ENCODE results near the gene PRKCQ. TPM values are rescaled to one million over a fixed set of nuclear protein-coding genes. Genes with fewer than 3 reads are reported as not detected.

Gene PRKCQ
- polyA plus RNA-seq, 1 donor (not counting 4 experiments of a cell fraction or from before 2014, with no cell fraction given): 7.5 TPM

DNA sequence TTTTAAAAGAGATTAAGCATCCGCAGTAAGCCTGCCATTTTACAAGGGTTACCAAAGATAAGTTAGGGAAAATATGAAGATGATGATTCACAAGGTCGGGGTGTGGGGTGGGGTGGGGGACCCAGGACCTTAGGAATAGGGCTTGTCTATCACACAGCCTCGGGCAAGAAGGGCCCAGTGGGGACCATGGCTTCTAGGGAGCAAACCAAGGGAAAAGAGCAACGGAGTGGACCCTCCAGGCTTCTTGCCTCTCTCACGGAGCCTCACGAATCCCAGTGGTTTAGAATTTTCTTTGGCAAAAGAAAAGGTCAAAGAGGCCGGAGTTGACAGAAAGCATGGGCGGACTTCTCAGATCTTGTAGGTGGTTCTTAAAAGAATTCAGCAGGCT, 1.3 kb downstream of the PRKCQ start:
- H3K27me3 ChIP-seq (ENCODE audit: control insufficient read depth, extremely low read depth, insufficient read depth, low read length): no peaks in the 10 kb centered on the region
- H2AFZ ChIP-seq (ENCODE audit: control insufficient read depth, low read length): no peak overlapping the region
- H3K9me1 ChIP-seq (ENCODE audit: control insufficient read depth, extremely low read depth, insufficient read depth, low read length): no peaks in the 10 kb centered on the region
- H3K4me2 ChIP-seq (ENCODE audit: control insufficient read depth, extremely low read depth, insufficient read depth, low read depth, low read length): peak overlapping the region; percentile 80
- H3K27ac ChIP-seq (ENCODE audit: control insufficient read depth, insufficient read depth, low read length): no peak overlapping the region
- H3K9ac ChIP-seq (ENCODE audit: control insufficient read depth, extremely low read depth, insufficient read depth, low read length): no peak overlapping the region
- FAIRE-seq: no peak
- no peak overlapping the region for H3K4me3 ChIP-seq (ENCODE audit: control insufficient read depth in 2 of 3, extremely low read depth in 1 of 3, insufficient read depth in 2 of 3, low read depth in 1 of 3, low read length in 3 of 3)
- dilution Hi-C loops (cut with MboI; ENCODE audit: extremely low pct_ligation_motif_present, low sequenced_read_pairs): no loop called here
- peaks cover 2% of the 10 kb centered on the region for H3K79me2 ChIP-seq (ENCODE audit: control insufficient read depth, insufficient read depth, low read length)
- no peak for DNase-seq (ENCODE audit: low read depth, low spot score)
- H4K20me1 ChIP-seq (ENCODE audit: control insufficient read depth, extremely low read depth, insufficient read depth, low read length): no peaks in the 10 kb centered on the region
- H3K9me3 ChIP-seq (ENCODE audit: control insufficient read depth, low read depth, low read length): no peaks in the 10 kb centered on the region
- H3K36me3 ChIP-seq (ENCODE audit: control insufficient read depth in 2 of 2, extremely low read depth in 1 of 2, insufficient read depth in 2 of 2, low read length in 2 of 2): peaks cover 0 to 6% of the 10 kb centered on the region in 2 experiments
- TF ChIP-seq, protein P1, sequence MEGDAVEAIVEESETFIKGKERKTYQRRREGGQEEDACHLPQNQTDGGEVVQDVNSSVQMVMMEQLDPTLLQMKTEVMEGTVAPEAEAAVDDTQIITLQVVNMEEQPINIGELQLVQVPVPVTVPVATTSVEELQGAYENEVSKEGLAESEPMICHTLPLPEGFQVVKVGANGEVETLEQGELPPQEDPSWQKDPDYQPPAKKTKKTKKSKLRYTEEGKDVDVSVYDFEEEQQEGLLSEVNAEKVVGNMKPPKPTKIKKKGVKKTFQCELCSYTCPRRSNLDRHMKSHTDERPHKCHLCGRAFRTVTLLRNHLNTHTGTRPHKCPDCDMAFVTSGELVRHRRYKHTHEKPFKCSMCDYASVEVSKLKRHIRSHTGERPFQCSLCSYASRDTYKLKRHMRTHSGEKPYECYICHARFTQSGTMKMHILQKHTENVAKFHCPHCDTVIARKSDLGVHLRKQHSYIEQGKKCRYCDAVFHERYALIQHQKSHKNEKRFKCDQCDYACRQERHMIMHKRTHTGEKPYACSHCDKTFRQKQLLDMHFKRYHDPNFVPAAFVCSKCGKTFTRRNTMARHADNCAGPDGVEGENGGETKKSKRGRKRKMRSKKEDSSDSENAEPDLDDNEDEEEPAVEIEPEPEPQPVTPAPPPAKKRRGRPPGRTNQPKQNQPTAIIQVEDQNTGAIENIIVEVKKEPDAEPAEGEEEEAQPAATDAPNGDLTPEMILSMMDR (optimal IDR thresholded peaks at IDR 0.05 in 1 of 3, IDR thresholded peaks at IDR 0.05 in 1 of 3, conservative IDR thresholded peaks at IDR 0.05 in 1 of 3; ENCODE audit: extremely low read depth in 1 of 3, insufficient read depth in 2 of 3, low read length in 3 of 3): no peak
- TF ChIP-seq EZH2 (IDR thresholded peaks at IDR 0.05; ENCODE audit: low read length): no peak
- H3K4me1 ChIP-seq (ENCODE audit: control insufficient read depth, extremely low read depth, insufficient read depth, low read length): peaks cover 10% of the 10 kb centered on the region

DNA sequence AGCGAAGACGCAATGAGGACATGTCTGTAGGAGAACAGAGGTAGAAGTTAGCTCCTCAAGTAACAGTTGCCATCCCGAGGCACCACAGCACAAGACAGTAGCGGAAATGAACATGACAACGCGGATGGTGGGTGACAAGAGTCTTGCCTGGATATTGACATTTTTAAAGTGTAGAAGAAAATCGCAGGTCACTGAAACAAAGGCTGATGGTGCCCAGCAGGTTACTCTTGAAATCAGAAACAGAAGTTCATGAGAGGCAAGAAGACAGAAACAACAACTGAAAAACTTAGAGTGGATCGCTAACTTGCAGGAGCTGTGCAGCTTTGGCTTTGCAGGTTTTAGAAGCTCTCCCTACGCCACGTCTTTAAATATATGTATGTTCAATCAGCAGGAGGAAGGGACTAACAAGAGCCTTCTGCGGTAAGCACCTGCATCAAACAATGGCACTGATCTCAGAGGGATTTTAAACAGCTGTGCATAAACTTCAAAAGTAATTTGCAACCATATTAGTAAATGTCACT, 1.8 kb downstream of the PRKCQ start:
- Histone ChIP-seq H3K4me3 (ENCODE audit: control insufficient read depth in 2 of 3, extremely low read depth in 1 of 3, insufficient read depth in 2 of 3, low read depth in 1 of 3, low read length in 3 of 3) (no peak overlapping the region), H3K79me2 (ENCODE audit: control insufficient read depth, insufficient read depth, low read length) (peaks cover 2% of the 10 kb centered on the region), H3K27me3 (ENCODE audit: control insufficient read depth, extremely low read depth, insufficient read depth, low read length) (no peaks in the 10 kb centered on the region), H3K4me1 (ENCODE audit: control insufficient read depth, extremely low read depth, insufficient read depth, low read length) (peaks cover 15% of the 10 kb centered on the region), H4K20me1 (ENCODE audit: control insufficient read depth, extremely low read depth, insufficient read depth, low read length) (no peaks in the 10 kb centered on the region), H3K9ac (ENCODE audit: control insufficient read depth, extremely low read depth, insufficient read depth, low read length) (no peak overlapping the region), H3K4me2 (ENCODE audit: control insufficient read depth, extremely low read depth, insufficient read depth, low read depth, low read length) (no peak overlapping the region), H3K9me3 (ENCODE audit: control insufficient read depth, low read depth, low read length) (no peaks in the 10 kb centered on the region), H3K9me1 (ENCODE audit: control insufficient read depth, extremely low read depth, insufficient read depth, low read length) (no peaks in the 10 kb centered on the region), H2AFZ (ENCODE audit: control insufficient read depth, low read length) (no peak overlapping the region), H3K36me3 (ENCODE audit: control insufficient read depth in 2 of 2, extremely low read depth in 1 of 2, insufficient read depth in 2 of 2, low read length in 2 of 2) (peaks cover 0 to 3% of the 10 kb centered on the region in 2 experiments), H3K27ac (ENCODE audit: control insufficient read depth, insufficient read depth, low read length) (no peak overlapping the region)
- dilution Hi-C loops (cut with MboI; ENCODE audit: extremely low pct_ligation_motif_present, low sequenced_read_pairs): no loop called here
- FAIRE-seq: no peak
- no peak for DNase-seq (ENCODE audit: low read depth, low spot score)
- TF ChIP-seq, protein P1 (optimal IDR thresholded peaks at IDR 0.05 in 1 of 3, IDR thresholded peaks at IDR 0.05 in 1 of 3, conservative IDR thresholded peaks at IDR 0.05 in 1 of 3; ENCODE audit: extremely low read depth in 1 of 3, insufficient read depth in 2 of 3, low read length in 3 of 3): no peak
- no peak for TF ChIP-seq EZH2 (IDR thresholded peaks at IDR 0.05; ENCODE audit: low read length)

Measured in keratinocyte (primary cell).